Measurements from ENCODE around the gene DDX24.

DNA sequence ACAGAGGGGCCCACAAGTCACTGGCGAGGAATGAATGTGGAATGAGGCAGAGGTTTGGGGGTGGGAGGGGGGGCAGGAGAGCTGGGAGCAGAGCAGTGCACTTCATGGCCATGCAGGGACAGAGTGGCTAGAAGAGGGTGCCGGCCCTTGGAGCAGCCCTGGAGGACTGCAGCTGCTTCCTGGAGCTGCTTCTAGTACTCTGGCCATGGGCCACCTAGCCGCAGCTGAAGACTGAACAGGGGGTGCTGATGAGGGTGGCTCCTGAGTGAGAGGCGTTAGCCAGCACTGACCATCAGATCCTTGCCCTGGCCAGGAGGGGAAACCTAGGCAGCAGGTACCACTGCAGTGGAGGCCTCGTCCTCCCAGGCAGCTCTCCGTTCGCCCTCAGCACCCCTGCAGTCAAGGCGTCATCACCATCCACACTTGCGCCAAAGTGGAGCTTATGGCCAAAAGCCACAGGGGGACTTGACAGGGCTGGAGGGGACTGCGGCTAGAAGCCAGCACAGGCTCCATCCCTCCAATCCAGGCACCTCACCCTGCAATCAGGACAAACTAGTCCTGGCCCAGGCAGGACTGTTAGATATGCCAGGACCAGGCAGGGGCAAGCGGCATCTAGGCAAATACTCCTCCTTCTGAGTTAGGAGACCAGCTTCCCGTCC, 38.4 kb downstream of the DDX24 start:
- TF ChIP-seq ZBTB7A (IDR thresholded peaks at IDR 0.05; ENCODE audit: low read depth) (no peak), EP300 (IDR thresholded peaks at IDR 0.05; ENCODE audit: borderline replicate concordance) (no peak), EGR1 (IDR thresholded peaks at IDR 0.05) (no peak), YY1 (IDR thresholded peaks at IDR 0.05; ENCODE audit: low read depth) (no peak), TEAD4 (IDR thresholded peaks at IDR 0.05) (no peak), TCF12 (IDR thresholded peaks at IDR 0.05; ENCODE audit: low read depth) (no peak), TAF1 (IDR thresholded peaks at IDR 0.05; ENCODE audit: low read depth) (no peak), FOXM1 (IDR thresholded peaks at IDR 0.05; ENCODE audit: borderline replicate concordance, low read depth) (no peak), CREB1 (IDR thresholded peaks at IDR 0.05; ENCODE audit: low read depth) (no peak), CEBPB (IDR thresholded peaks at IDR 0.05) (no peak), RAD21 (IDR thresholded peaks at IDR 0.05; ENCODE audit: low read depth) (no peak)
- TF ChIP-seq, protein P1, sequence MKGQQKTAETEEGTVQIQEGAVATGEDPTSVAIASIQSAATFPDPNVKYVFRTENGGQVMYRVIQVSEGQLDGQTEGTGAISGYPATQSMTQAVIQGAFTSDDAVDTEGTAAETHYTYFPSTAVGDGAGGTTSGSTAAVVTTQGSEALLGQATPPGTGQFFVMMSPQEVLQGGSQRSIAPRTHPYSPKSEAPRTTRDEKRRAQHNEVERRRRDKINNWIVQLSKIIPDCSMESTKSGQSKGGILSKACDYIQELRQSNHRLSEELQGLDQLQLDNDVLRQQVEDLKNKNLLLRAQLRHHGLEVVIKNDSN (IDR thresholded peaks at IDR 0.05), result no peak
- TF ChIP-seq, protein P2, sequence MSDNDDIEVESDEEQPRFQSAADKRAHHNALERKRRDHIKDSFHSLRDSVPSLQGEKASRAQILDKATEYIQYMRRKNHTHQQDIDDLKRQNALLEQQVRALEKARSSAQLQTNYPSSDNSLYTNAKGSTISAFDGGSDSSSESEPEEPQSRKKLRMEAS (IDR thresholded peaks at IDR 0.05), result no peak
- TF ChIP-seq, protein P3, sequence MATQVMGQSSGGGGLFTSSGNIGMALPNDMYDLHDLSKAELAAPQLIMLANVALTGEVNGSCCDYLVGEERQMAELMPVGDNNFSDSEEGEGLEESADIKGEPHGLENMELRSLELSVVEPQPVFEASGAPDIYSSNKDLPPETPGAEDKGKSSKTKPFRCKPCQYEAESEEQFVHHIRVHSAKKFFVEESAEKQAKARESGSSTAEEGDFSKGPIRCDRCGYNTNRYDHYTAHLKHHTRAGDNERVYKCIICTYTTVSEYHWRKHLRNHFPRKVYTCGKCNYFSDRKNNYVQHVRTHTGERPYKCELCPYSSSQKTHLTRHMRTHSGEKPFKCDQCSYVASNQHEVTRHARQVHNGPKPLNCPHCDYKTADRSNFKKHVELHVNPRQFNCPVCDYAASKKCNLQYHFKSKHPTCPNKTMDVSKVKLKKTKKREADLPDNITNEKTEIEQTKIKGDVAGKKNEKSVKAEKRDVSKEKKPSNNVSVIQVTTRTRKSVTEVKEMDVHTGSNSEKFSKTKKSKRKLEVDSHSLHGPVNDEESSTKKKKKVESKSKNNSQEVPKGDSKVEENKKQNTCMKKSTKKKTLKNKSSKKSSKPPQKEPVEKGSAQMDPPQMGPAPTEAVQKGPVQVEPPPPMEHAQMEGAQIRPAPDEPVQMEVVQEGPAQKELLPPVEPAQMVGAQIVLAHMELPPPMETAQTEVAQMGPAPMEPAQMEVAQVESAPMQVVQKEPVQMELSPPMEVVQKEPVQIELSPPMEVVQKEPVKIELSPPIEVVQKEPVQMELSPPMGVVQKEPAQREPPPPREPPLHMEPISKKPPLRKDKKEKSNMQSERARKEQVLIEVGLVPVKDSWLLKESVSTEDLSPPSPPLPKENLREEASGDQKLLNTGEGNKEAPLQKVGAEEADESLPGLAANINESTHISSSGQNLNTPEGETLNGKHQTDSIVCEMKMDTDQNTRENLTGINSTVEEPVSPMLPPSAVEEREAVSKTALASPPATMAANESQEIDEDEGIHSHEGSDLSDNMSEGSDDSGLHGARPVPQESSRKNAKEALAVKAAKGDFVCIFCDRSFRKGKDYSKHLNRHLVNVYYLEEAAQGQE (IDR thresholded peaks at IDR 0.05; ENCODE audit: low read depth), result no peak

Measured in Ishikawa (cell line).